SU-DHL-6 (cell line): Measurements from ENCODE around the gene YBX2.

Experiments used
- EZH2phosphoT487 ChIP-seq: fragments of 200-600 bp; sonication (generic), shearing (Covaris generic); conservative IDR thresholded peaks from 2 replicates; pipeline ENCODE4 v1.6.1; 2018; ENCODE audit warnings: mild to moderate bottlenecking, antibody characterized with exemption, low read length, moderate library complexity, mixed read lengths
- TF ChIP-seq, protein P1 (sequence below): fragments of 200-600 bp; sonication (generic); IDR thresholded peaks from one replicate; pipeline ENCODE4 v1.5.1; 2017; ENCODE audit warnings: antibody characterized with exemption, mild to moderate bottlenecking, low read length, moderate library complexity; ENCODE audit not compliant: insufficient read depth, poor library complexity, severe bottlenecking

DNA sequence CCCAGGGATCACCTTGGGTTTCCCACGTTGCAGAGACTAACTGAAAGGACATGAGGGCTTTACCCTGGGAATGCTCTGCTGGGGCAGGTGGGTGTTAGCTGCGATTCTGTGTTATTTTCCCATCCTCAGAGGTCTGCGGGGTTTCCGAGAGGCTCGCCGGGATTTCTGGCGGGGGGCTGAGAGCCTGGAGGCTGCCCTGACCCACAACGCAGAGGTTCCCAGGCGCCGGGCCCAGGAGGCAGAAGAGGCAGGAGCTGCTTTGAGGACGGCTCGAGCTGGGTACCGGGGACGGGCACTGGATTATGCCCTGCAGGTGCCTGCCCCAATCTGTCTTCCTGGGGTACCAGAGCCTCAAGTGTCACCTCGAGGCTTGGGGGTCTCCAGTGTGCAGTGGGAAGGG, 48.8 kb upstream of the YBX2 start:
- TF ChIP-seq, protein P1, sequence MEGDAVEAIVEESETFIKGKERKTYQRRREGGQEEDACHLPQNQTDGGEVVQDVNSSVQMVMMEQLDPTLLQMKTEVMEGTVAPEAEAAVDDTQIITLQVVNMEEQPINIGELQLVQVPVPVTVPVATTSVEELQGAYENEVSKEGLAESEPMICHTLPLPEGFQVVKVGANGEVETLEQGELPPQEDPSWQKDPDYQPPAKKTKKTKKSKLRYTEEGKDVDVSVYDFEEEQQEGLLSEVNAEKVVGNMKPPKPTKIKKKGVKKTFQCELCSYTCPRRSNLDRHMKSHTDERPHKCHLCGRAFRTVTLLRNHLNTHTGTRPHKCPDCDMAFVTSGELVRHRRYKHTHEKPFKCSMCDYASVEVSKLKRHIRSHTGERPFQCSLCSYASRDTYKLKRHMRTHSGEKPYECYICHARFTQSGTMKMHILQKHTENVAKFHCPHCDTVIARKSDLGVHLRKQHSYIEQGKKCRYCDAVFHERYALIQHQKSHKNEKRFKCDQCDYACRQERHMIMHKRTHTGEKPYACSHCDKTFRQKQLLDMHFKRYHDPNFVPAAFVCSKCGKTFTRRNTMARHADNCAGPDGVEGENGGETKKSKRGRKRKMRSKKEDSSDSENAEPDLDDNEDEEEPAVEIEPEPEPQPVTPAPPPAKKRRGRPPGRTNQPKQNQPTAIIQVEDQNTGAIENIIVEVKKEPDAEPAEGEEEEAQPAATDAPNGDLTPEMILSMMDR, result no peak
- TF ChIP-seq EZH2phosphoT487, result no peak
